ENCODE results near the gene ITGB1. TPM values are rescaled to one million over a fixed set of nuclear protein-coding genes. Genes with fewer than 3 reads are reported as not detected.

ITGB1 gene
- total RNA-seq, 1 donor: 38.2 TPM

DNA sequence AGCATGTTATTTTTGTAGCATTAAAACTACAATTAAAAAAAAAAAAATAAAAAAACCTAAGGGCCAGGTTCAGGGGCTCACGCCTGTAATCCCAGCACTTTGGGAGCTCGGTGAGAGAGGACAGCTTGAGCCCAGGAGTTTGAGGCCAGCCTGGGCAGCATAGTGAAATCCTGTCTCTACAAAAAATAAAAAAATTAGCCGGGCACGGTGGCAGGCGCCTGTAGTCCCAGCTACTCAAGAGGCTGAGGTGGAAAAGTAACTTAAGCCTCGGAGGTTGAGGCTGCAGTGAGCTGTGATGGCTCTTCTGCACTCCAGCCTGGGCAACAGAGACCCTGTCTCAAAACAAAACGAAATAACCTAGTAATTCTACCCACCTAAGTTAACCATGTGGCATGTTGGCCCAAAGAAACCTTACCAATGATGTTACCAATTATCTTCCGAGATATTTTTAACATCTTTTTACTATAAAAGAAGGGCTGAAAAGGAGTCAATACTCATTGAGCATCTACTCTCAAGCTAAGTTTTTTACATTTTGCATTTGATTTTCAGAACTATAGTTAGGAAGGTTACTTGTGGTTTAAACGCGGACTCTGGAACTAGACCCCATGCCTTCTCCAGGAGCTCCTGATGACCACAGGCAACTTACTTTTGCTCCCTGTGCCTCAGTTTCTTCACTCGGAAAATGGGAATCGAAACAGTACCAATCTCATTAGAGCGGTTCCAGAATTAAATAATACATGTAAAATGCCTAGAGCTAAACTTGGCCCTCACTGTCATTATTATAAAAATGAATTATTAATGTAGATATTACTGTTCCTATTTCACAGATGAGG, 1.4 kb downstream of the ITGB1 start:
- DNase-seq (ENCODE audit: low read depth in 2 of 3, low spot score in 2 of 3): no peak

- no peak for DNase-seq (ENCODE audit: low read depth in 2 of 3, low spot score in 2 of 3)
Measured at GRCh38 chr10:32955790-32956189, 2.2 kb downstream of the ITGB1 start.

DNA sequence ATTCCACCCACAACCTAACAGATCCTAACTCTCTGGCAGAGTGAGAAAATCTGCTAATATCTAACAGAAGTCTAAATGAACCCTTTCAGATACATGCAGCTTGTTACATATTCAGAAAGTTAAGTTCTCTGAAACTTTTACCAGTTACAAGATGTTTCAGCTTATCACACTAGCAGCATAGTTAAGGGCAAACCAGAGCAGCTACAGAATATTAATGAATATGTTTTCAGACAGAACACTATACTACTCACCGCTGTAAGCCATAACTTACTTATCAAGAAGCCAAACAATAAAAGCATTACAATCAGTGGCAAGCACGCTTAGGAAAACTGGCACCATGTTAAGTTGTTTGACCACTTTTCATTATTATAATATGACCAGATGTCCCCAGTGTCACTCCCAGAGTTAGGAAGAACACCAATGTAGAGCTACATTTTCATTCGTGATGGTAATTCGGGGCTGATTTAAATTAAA, 2.7 kb downstream of the ITGB1 start:
- no peak for DNase-seq (ENCODE audit: low read depth in 2 of 3, low spot score in 2 of 3)

DNA sequence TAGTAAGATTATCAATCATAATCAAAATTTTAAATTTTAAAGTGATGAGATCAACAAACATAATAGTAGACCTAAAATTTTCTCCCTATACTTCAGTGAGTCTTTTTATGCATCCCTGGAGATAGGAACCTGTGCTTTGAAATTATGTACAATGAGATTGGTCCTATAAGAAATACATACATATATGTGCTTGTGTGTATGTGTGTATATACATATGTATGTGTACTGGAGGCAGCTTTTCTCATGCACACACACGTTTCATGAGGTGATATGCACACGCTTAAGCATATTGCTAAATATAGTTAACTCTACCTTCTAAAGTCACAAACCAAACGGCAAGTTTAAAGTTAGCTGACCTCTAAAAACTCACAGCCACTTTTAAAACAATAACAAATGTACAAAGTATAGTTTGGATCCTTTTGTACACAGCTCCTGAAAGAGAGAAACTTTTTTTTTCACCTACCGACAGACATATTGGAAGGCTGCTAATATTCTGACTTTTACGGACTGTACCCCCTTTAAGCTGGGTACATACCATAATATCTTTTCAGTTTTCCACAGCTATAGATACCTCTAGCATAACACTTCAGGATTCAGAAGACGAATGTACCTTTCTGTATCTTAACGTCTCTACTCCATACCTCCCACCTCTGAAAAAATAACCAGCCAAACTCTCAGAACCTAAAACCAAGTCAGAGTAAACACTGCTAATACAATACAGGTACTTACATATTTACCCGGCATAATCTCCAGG, 3.3 kb downstream of the ITGB1 start:
- no peak for DNase-seq (ENCODE audit: low read depth in 2 of 3, low spot score in 2 of 3)

- no peak for DNase-seq (ENCODE audit: low read depth in 2 of 3, low spot score in 2 of 3)
Measured at GRCh38 chr10:32954080-32954479, 4.0 kb downstream of the ITGB1 start.

DNA sequence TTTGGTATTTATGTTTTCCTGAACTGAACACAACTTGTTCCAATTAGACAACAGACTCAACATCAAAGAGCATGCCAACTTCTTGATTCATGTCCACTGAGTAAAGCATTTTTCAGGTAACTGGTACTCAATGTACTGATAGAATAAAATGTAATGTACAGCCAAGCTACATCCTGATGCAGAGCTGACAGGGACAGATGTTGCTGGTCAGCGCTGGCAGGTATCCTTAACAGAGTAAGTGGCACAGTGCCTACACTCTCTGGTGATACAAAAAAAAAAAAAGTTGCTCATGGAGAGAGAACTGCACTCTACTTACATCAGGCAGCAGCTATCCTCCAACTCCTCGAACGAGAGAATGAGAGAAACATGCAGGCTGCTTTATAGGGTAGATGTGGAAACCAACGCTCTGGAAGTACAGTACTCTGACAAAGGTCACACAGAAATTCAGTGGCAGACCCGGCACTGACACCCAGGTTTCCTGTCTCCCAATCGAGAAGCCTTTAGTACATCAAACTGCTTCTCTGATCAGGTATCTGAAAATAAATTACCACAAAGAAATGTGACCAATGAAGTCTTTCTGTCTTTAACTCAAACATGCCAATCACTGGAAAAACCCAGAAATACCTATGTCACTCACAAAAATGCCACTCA, 4.6 kb downstream of the ITGB1 start:
- DNase-seq (ENCODE audit: low read depth in 2 of 3, low spot score in 2 of 3): no peak

- no peak for DNase-seq (ENCODE audit: low read depth in 2 of 3, low spot score in 2 of 3)
Measured at GRCh38 chr10:32952541-32953276, 5.3 kb downstream of the ITGB1 start.

GRCh38 chr10:32952094-32952493, 5.9 kb downstream of the ITGB1 start:
- no peak for DNase-seq (ENCODE audit: low read depth in 2 of 3, low spot score in 2 of 3)

GRCh38 chr10:32951111-32951510, 6.9 kb downstream of the ITGB1 start:
- DNase-seq (ENCODE audit: low read depth in 2 of 3, low spot score in 2 of 3): no peak

- no peak for DNase-seq (ENCODE audit: low read depth in 2 of 3, low spot score in 2 of 3)
Measured at GRCh38 chr10:32950591-32951108, 7.4 kb downstream of the ITGB1 start.

DNA sequence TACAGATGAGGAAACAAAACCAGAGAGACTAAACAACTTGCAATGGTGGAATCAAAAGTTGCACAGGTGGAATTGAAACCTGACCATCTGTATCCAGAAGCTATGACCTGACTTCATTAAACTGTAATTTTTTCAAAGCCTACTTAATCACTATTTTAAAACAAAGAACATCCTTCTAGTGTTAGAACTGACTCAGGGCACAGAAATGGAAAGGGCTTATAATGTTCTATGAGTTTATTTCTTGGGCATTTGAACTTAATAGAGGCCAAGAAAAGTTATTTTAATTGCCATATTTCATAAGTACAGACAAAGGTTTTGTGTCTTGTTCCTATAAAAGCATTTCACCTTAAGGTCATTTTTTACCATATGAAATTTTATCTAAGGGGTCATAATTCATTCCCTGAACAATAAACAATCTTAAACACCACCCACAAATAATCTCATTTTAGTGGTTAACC, 8.8 kb downstream of the ITGB1 start:
- no peak for DNase-seq (ENCODE audit: low read depth in 2 of 3, low spot score in 2 of 3)

DNA sequence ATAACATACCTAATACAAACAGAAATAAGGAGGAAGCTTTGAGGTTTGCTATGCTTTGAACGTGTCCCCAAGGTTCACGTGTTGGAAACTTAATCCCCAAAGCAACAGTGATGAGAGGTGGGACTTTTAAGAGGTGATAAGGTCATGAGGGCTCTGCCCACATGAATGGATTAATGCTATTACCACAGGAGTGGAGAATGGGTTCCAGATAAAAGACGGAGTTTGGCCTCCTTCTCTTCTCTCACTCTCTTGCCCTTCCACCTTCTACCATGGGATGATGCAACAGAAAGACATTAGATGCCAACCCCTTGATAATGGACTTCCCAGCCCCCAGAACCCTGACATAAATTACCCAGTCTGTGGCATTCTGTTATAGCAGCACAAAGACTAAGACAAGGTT, 9.6 kb downstream of the ITGB1 start:
- no peak for DNase-seq (ENCODE audit: low read depth in 2 of 3, low spot score in 2 of 3)

DNA sequence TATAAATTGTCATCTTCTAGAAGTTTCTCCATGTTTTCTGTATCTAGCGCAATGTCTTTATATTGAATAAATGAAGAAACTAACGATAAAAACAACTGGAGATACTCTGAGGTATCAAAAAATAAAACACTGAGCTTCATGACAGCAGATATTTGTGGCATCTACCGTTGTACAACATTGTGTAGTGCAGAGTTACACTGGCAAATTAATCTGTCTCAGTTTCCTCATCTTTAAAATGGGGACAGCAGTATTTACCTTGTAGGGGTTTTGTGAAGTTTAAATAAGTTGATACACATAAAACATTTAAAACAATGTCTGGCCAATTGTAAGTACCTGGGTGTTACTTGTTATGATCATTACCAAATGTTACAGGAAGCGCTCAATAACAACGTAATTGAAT, 10.4 kb downstream of the ITGB1 start:
- no peak for DNase-seq (ENCODE audit: low read depth in 2 of 3, low spot score in 2 of 3)

DNA sequence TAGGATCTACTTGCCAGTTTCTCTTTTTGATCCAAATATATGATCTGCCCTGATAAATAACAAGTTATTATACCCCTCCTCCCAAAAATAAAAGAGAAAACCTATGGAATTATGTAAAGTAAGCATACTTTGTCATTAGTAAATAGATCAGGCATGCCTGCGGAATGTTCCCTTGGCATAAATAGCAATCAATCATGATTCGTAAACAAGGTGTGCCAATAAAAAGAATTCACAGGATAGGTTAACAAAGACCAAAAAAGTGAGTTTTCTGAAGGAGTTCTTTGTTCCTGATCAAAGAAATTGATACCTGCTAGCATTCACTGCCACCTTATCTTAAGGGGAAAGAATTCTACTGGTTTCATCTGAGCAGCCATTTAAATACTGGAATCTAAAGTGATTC, 11.9 kb downstream of the ITGB1 start:
- DNase-seq (ENCODE audit: low read depth in 2 of 3, low spot score in 2 of 3): no peak

GRCh38 chr10:32943854-32944661, 14.0 kb downstream of the ITGB1 start:
- no peak for DNase-seq (ENCODE audit: low read depth in 2 of 3, low spot score in 2 of 3)

DNA sequence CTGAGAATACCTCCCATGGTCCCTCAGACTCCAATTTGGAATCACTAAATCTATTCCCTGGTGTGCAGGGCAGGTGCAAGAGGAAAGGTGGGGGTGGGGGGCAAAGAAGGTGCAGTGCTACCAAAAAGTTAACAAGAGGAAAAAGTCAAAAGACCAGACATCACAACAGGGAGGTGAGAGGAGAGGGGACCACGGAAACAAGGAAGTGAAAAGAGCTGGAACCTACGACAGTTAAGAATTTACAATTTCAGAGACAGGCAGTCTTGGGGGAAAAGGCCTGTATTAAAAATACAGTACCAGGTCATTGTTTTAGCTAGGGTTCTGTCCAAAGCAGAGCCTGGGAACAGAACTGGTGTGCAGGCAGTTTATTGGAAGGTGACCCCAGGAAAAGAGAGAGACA, 14.6 kb downstream of the ITGB1 start:
- no peak for DNase-seq (ENCODE audit: low read depth in 2 of 3, low spot score in 2 of 3)

DNA sequence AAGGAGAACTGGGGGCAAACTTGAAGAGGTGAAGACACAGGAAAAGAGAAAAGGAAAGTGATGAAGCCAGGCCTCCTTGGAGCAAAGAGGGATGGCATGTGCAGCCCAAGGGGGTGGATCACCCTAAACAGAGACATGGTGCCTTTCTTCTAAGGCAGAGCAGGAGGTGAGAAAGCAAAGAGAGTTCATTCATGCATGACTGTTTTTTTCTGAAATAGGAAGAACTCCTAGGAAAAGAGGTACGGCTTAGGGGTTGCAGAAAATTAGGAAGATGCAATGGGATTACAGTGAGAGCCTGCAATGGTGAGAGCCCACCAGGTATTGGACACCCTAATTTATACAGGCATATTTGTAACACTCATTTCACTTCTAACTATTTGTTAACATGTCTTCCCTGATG, 15.9 kb downstream of the ITGB1 start:
- no peak for DNase-seq (ENCODE audit: low read depth in 2 of 3, low spot score in 2 of 3)

DNA sequence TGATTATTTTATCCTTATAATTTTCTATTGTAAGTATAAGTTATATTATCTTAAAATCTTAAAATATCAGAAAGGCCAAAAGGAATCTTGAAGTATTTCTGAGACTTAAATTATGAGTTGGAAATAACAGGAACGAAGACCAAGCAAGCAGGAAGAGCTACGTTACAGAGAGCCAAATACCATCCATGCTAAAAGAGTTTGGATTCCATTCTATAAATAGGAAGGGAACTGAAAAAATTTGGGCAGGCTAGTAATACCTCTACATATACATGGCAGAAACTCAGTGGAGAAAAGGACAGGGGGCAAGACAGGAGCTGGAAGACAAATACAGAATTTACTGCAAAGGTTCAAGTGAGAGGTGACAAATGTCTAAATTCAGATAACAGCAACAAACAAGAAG, 16.7 kb downstream of the ITGB1 start:
- no peak for DNase-seq (ENCODE audit: low read depth in 2 of 3, low spot score in 2 of 3)

All from hematopoietic multipotent progenitor cell (in vitro differentiated cells).